TTC549 (cell line): Measurements from ENCODE around the gene TET2.
"Not testable (repeated sequence)": the region's sequence is repeated elsewhere in the genome, so short reads cannot be mapped to it uniquely, and the experiment has no call there.

Experiments
- FAIRE-seq: peaks from 2 replicates; lab custom pipeline; 2012; peaks lifted over from hg19 to GRCh38; lab: Jason Lieb, UNC

TET2 gene

GRCh38 chr4:105293360-105293759, 146.7 kb downstream of the TET2 start:
- no peak for FAIRE-seq

DNA sequence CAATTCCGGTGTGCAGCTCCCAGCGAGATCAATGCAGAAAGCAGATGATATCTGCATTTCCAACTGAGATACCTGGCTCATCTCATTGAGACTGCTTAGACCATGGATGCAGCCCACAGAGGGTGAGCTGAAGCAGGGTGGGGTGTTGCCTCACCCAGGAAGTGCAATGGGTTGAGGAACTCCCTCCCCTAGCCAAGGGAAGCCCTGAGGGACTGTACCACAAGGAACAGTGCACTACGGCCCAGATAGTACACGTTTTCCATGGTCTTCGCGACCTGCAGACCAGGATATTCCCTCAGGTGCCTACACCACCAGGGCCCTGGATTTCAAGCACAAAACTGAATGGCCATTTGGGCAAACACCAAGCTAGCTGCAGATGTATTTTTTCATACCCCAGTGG, 150.0 kb downstream of the TET2 start:
- no peak for FAIRE-seq

GRCh38 chr4:105299027-105299426, 152.4 kb downstream of the TET2 start:
- not testable (repeated sequence) for FAIRE-seq

- FAIRE-seq: no peak
Measured at GRCh38 chr4:105304085-105304484, 157.4 kb downstream of the TET2 start.

DNA sequence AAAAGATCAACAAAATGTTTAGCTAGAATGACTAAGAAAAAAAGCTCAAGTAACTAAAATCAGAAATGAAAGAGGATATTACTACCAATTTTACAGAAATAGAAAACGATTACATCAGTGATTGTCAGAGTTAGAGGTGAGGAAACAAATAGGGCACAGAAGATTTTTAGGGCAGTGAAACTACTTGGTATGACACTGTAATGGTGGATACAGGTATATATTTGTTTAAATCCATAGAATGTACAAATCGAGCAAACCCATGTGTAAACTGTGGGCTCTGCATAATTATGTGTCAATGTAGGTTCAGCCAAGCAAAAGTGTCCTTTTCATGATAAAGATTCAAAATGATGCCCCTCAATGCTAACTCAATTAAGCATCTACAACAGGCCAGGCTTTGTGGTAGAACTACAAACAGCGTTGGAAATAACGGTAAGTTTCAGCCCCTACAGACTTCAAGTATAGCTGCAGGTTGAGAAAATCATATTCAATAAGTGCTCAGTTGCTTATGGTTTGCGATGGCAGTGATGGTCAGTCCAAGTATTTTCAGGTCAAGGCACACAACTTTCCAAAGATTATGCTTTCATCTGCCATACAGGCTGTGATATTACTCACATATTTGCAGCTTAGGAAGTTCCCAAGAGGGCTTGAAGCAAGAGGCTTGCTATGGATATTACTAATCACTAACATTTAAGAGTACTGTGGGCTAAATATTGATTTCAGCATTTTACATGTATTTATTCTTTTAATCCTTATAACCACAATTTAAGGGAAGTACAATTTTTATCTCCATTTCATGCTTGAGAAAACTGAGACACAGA, 158.6 kb downstream of the TET2 start:
- FAIRE-seq: no peak

GRCh38 chr4:105306158-105306781, 159.6 kb downstream of the TET2 start:
- FAIRE-seq: no peak

- no peak for FAIRE-seq
Measured at GRCh38 chr4:105306820-105307219, 160.1 kb downstream of the TET2 start.

DNA sequence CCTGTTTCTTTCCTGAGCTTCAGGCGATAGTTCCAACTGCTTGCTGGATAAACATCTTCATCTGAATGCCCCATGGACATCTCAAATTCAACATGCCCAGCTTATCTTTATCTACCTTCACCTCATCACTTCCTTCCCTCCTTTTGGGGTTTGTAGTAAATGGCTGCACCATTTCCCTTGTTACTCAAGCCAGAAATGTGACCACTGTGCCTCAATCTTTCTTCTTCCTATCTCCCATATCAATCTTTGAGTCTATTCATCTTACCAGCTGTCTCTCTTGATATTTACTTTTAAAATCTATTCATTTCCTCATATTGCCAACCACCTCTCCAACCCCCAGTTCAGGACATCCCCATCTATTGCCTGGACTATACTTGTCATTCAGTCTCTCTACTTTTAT, 171.8 kb downstream of the TET2 start:
- FAIRE-seq: no peak

GRCh38 chr4:105327222-105327621, 180.5 kb downstream of the TET2 start:
- no peak for FAIRE-seq

GRCh38 chr4:105327956-105328355, 181.3 kb downstream of the TET2 start:
- no peak for FAIRE-seq

DNA sequence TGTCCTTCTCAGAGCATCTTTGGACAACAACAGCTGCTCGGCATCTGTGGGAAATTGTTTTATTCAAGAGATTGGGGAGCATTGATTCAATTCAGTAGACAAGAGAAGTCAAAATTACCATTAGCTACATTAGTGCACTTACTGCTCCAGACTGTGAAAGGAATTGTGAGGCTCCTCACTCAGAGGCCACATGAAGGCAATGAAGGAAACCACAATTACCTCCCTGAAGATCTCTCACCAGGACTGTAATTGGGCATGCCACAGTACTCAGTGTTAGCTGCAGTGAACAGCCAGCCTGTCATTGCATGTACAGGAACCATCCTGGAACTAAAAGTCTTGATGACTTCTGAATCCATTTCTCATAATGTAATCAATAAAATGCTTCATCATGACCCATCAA, 182.4 kb downstream of the TET2 start:
- FAIRE-seq: no peak
